WERI-Rb-1 (cell line): ENCODE results near the gene MBD5.

Experiments used
- DNase-seq: peaks from one replicate; pipeline ENCODE4 v3.0.0-alpha.2; 2020
- H3K27ac ChIP-seq: fragments of 250-450 bp; sonication (Bioruptor Pico); 2 replicates; pipeline ENCODE4 v1.5.1; 2020; ENCODE audit warnings: mild to moderate bottlenecking, moderate library complexity
- H3K27me3 ChIP-seq: fragments of 250-450 bp; sonication (Bioruptor Pico); 2 replicates; pipeline ENCODE4 v1.5.1; 2021; ENCODE audit warnings: mild to moderate bottlenecking, low read depth, moderate library complexity; ENCODE audit not compliant: insufficient read depth, severe bottlenecking
- H3K36me3 ChIP-seq: fragments of 250-450 bp; sonication (Bioruptor Pico); 2 replicates; pipeline ENCODE4 v1.5.1; 2020; ENCODE audit warnings: mild to moderate bottlenecking, moderate library complexity
- H3K4me3 ChIP-seq: 2 replicates; pipeline ENCODE4 v1.5.1; 2011; ENCODE audit warnings: low read depth, mild to moderate bottlenecking, control low read depth, low read length
- H3K9me3 ChIP-seq: fragments of 250-450 bp; sonication (Bioruptor Pico); 2 replicates; pipeline ENCODE4 v1.5.1; 2021; ENCODE audit warnings: mild to moderate bottlenecking, moderate library complexity; ENCODE audit not compliant: severe bottlenecking
- CTCF ChIP-seq: IDR thresholded peaks from 2 replicates; pipeline ENCODE4 v1.5.1; 2011; ENCODE audit warnings: low read depth, mild to moderate bottlenecking, control low read depth, inconsistent platforms, low read length

The MBD5 gene

GRCh38 chr2:148458171-148458570, 437.3 kb downstream of the MBD5 start:
- TF ChIP-seq CTCF: no peak
- Histone ChIP-seq H3K4me3 (no peak overlapping the region), H3K27ac (no peak overlapping the region), H3K9me3 (no peaks in the 10 kb centered on the region), H3K36me3 (no peaks in the 10 kb centered on the region), H3K27me3 (no peaks in the 10 kb centered on the region)
- DNase-seq: no peak

GRCh38 chr2:148459377-148459778, 438.5 kb downstream of the MBD5 start:
- no peak for TF ChIP-seq CTCF
- Histone ChIP-seq H3K9me3 (no peaks in the 10 kb centered on the region), H3K27me3 (no peaks in the 10 kb centered on the region), H3K27ac (no peak overlapping the region), H3K36me3 (no peaks in the 10 kb centered on the region), H3K4me3 (no peak overlapping the region)
- DNase-seq: no peak

- no peaks in the 10 kb centered on the region for H3K27me3 ChIP-seq
- DNase-seq: no peak
- H3K36me3 ChIP-seq: no peaks in the 10 kb centered on the region
- H3K27ac ChIP-seq: no peak overlapping the region
- H3K4me3 ChIP-seq: no peak overlapping the region
- no peak for TF ChIP-seq CTCF
- no peaks in the 10 kb centered on the region for H3K9me3 ChIP-seq
Observed at GRCh38 chr2:148461876-148462275, 441.0 kb downstream of the MBD5 start.

- no peak for DNase-seq
- no peak overlapping the region for H3K27ac ChIP-seq
- H3K36me3 ChIP-seq: no peaks in the 10 kb centered on the region
- H3K27me3 ChIP-seq: no peaks in the 10 kb centered on the region
- no peaks in the 10 kb centered on the region for H3K9me3 ChIP-seq
- no peak overlapping the region for H3K4me3 ChIP-seq
- no peak for TF ChIP-seq CTCF
Observed at GRCh38 chr2:148475626-148476025, 454.7 kb downstream of the MBD5 start.

- no peak overlapping the region for H3K27ac ChIP-seq
- no peaks in the 10 kb centered on the region for H3K36me3 ChIP-seq
- no peaks in the 10 kb centered on the region for H3K9me3 ChIP-seq
- no peak overlapping the region for H3K4me3 ChIP-seq
- no peaks in the 10 kb centered on the region for H3K27me3 ChIP-seq
- DNase-seq: no peak
- TF ChIP-seq CTCF: no peak
Observed at GRCh38 chr2:148479398-148479797, 458.5 kb downstream of the MBD5 start.

- no peak for DNase-seq
- H3K27ac ChIP-seq: no peak overlapping the region
- H3K27me3 ChIP-seq: no peaks in the 10 kb centered on the region
- no peaks in the 10 kb centered on the region for H3K9me3 ChIP-seq
- TF ChIP-seq CTCF: no peak
- H3K36me3 ChIP-seq: no peaks in the 10 kb centered on the region
- H3K4me3 ChIP-seq: no peak overlapping the region
Observed at GRCh38 chr2:148483665-148484064, 462.8 kb downstream of the MBD5 start.
